SU-DHL-6 (cell line): ENCODE data around the gene LARP4B.

Experiments
- H2AFZ ChIP-seq: fragments of 200-600 bp; sonication (generic); 2 replicates; pipeline ENCODE4 v1.6.1; 2014; ENCODE audit warnings: low read depth, mild to moderate bottlenecking, moderate library complexity, mixed read lengths, antibody characterized with exemption, low read length; ENCODE audit not compliant: severe bottlenecking
- H3F3A ChIP-seq: fragments of 200-600 bp; shearing (Covaris generic); 2 replicates; pipeline ENCODE4 v1.6.0; 2016; ENCODE audit warnings: antibody characterized with exemption, mild to moderate bottlenecking; ENCODE audit not compliant: insufficient read depth
- H3K27ac ChIP-seq: fragments of 200-600 bp; sonication (generic); 2 replicates; pipeline ENCODE4 v1.5.1; 2016; ENCODE audit warnings: low read depth, mild to moderate bottlenecking, low read length, moderate library complexity, mixed read lengths
- H3K27me3 ChIP-seq: fragments of 200-600 bp; sonication (generic), shearing (Covaris generic); 2 replicates; pipeline ENCODE4 v1.6.0; 2014; ENCODE audit warnings: mild to moderate bottlenecking, low read length
- H3K36me3 ChIP-seq: fragments of 200-600 bp; sonication (generic); 2 replicates; pipeline ENCODE4 v1.6.1; 2014; ENCODE audit warnings: mild to moderate bottlenecking, low read length, mixed read lengths
- H3K4me2 ChIP-seq: fragments of 300-600, 200-600 bp; shearing (Covaris generic), sonication (generic); 2 replicates; pipeline ENCODE4 v1.6.0; 2014; ENCODE audit warnings: low read length, low read depth, mild to moderate bottlenecking; ENCODE audit not compliant: poor library complexity, severe bottlenecking
- H3K4me3 ChIP-seq: fragments of 200-600 bp; sonication (generic); 2 replicates; pipeline ENCODE4 v1.5.1; 2014; ENCODE audit warnings: antibody characterized with exemption, low read length, mild to moderate bottlenecking, mixed read lengths; ENCODE audit not compliant: insufficient read depth, poor library complexity, severe bottlenecking
- H3K79me2 ChIP-seq: fragments of 200-600 bp; sonication (generic); 2 replicates; pipeline ENCODE4 v1.6.1; 2014; ENCODE audit warnings: mild to moderate bottlenecking, low read length, moderate library complexity; ENCODE audit not compliant: insufficient read depth
- H3K9ac ChIP-seq: fragments of 200-600 bp; sonication (generic); 2 replicates; pipeline ENCODE4 v1.7.0; 2014; ENCODE audit warnings: mild to moderate bottlenecking, low read length
- H3K9me2 ChIP-seq: fragments of 200-600 bp; sonication (generic); replicated peaks from 2 replicates; pipeline ENCODE4 v1.6.1; 2014; ENCODE audit warnings: low read length; ENCODE audit not compliant: insufficient read depth
- H3K9me3 ChIP-seq: fragments of 200-600 bp; sonication (generic); 2 replicates; pipeline ENCODE4 v1.6.1; 2014; ENCODE audit warnings: low read length, mixed read lengths; ENCODE audit not compliant: insufficient read depth
- H4K20me1 ChIP-seq: fragments of 200-600 bp; sonication (generic); 2 replicates; pipeline ENCODE4 v1.6.1; 2014; ENCODE audit warnings: low read depth, mild to moderate bottlenecking, antibody characterized with exemption, low read length, moderate library complexity, mixed read lengths
- EZH2phosphoT487 ChIP-seq: fragments of 200-600 bp; sonication (generic), shearing (Covaris generic); conservative IDR thresholded peaks from 2 replicates; pipeline ENCODE4 v1.6.1; 2018; ENCODE audit warnings: mild to moderate bottlenecking, antibody characterized with exemption, low read length, moderate library complexity, mixed read lengths
- TF ChIP-seq, protein P1 (sequence below): fragments of 200-600 bp; sonication (generic); IDR thresholded peaks from one replicate; pipeline ENCODE4 v1.5.1; 2017; ENCODE audit warnings: antibody characterized with exemption, mild to moderate bottlenecking, low read length, moderate library complexity; ENCODE audit not compliant: insufficient read depth, poor library complexity, severe bottlenecking

The LARP4B gene

DNA sequence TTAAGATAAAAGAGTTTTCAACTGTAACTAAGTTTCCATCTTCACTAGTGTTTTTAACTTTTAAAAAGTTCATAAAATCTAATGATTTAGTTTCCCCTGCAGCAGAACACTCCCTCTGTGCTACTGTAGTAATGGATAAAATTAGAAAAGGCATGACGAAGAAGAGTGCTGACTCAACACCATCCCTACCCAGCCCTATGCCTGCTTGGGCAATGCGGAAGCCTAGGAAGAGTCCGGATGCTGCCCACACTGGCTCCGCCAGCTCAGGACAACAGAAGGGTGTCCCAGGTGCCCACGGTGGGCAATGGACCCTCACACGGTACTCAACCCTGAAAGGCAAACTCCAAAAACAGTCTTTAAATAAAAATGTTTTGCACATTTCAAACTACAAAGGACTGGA, 118.2 kb downstream of the LARP4B start:
- no peaks in the 10 kb centered on the region for H3K9me2 ChIP-seq
- H3K79me2 ChIP-seq, result no peaks in the 10 kb centered on the region
- H3F3A ChIP-seq, result no peaks in the 10 kb centered on the region
- no peak overlapping the region for H3K27ac ChIP-seq
- no peak overlapping the region for H3K4me3 ChIP-seq
- H3K4me2 ChIP-seq, result no peak overlapping the region
- no peak overlapping the region for H2AFZ ChIP-seq
- no peak for TF ChIP-seq EZH2phosphoT487
- TF ChIP-seq, protein P1, sequence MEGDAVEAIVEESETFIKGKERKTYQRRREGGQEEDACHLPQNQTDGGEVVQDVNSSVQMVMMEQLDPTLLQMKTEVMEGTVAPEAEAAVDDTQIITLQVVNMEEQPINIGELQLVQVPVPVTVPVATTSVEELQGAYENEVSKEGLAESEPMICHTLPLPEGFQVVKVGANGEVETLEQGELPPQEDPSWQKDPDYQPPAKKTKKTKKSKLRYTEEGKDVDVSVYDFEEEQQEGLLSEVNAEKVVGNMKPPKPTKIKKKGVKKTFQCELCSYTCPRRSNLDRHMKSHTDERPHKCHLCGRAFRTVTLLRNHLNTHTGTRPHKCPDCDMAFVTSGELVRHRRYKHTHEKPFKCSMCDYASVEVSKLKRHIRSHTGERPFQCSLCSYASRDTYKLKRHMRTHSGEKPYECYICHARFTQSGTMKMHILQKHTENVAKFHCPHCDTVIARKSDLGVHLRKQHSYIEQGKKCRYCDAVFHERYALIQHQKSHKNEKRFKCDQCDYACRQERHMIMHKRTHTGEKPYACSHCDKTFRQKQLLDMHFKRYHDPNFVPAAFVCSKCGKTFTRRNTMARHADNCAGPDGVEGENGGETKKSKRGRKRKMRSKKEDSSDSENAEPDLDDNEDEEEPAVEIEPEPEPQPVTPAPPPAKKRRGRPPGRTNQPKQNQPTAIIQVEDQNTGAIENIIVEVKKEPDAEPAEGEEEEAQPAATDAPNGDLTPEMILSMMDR, result no peak
- no peaks in the 10 kb centered on the region for H3K27me3 ChIP-seq
- H3K9ac ChIP-seq, result no peak overlapping the region
- H3K9me3 ChIP-seq, result no peaks in the 10 kb centered on the region
- no peaks in the 10 kb centered on the region for H4K20me1 ChIP-seq
- peaks cover 20% of the 10 kb centered on the region; the same call in 1 of the 2 replicates for H3K36me3 ChIP-seq

DNA sequence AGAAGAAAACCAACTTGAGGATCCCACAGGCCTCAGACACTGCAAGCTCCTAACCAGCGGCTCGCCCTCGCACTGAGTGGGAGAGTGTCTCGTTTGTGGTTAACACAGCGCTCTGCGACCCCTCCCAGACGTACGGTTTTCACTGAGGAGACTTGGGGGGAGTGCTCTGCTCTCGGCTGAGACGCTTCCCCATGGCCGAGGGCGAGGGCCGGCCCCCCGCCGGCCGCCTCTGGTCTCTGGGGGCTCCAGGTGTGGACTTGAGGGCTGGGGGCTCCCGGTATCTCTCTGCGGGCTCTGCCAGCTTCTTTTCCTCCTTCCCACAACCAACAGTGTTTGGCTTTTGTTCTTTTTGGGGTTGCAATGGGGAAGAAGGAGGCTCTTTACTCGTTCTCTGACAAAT, 118.7 kb downstream of the LARP4B start:
- H3K79me2 ChIP-seq, result no peaks in the 10 kb centered on the region
- peaks cover 20% of the 10 kb centered on the region; the same call in 1 of the 2 replicates for H3K36me3 ChIP-seq
- no peaks in the 10 kb centered on the region for H3F3A ChIP-seq
- no peaks in the 10 kb centered on the region for H4K20me1 ChIP-seq
- H3K4me3 ChIP-seq, result no peak overlapping the region
- H3K9me3 ChIP-seq, result no peaks in the 10 kb centered on the region
- H3K27ac ChIP-seq, result no peak overlapping the region
- no peak overlapping the region for H3K9ac ChIP-seq
- H2AFZ ChIP-seq, result no peak overlapping the region
- TF ChIP-seq, protein P1, result no peak
- no peak overlapping the region for H3K4me2 ChIP-seq
- H3K9me2 ChIP-seq, result no peaks in the 10 kb centered on the region
- no peaks in the 10 kb centered on the region for H3K27me3 ChIP-seq

DNA sequence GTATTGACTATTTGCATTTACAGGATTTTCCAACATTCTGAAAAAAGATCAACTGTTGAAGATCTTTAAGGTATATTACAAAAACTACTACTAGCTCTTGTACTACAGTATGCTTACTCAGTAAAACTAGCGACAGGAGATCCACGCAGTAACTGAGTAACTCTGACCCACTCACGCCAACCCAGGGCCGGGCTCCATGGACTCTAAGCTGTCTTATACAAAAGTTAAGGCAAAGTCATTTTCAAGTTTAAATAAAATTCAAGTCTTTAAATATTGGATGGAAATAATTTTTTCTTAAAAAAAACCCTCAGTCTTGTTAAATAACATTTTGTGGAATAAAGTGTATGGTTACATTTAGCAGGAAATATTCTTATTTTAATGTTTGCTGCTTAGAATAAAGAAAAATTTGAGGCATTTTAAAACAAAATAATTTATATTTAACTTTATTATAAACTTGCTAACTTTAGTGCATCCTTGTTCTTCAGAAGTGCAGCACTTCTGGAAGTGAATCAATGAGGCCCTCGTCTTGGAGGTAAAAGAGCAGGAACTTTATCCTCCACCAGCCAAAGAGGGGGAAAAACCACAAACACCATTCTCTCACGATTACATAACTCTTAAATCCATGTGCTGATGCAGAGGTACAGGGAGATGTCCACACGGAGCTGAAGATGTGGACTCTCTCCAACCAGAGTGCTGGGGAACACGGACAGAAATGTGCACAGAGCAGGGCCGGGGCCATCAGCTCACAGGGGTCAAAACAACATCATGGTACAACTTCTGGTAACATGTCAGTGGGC, 119.9 kb downstream of the LARP4B start:
- Histone ChIP-seq H2AFZ (no peak overlapping the region), H3K27me3 (no peaks in the 10 kb centered on the region), H3K4me3 (no peak overlapping the region), H3K9me3 (no peaks in the 10 kb centered on the region), H4K20me1 (no peaks in the 10 kb centered on the region), H3K36me3 (peaks cover 20% of the 10 kb centered on the region; the same call in 1 of the 2 replicates), H3K9ac (no peak overlapping the region), H3K79me2 (no peaks in the 10 kb centered on the region), H3K27ac (no peak overlapping the region), H3K9me2 (no peaks in the 10 kb centered on the region), H3K4me2 (no peak overlapping the region), H3F3A (no peaks in the 10 kb centered on the region)
- TF ChIP-seq EZH2phosphoT487, result no peak
- TF ChIP-seq, protein P1, result no peak
